ENCODE results near the gene NLRP10.

NLRP10 gene

GRCh38 chr11:7983832-7984590, 18.8 kb upstream of the NLRP10 start:
- peaks cover 0 to 5% of the 10 kb centered on the region in 2 experiments for H3K36me3 ChIP-seq (ENCODE audit: control insufficient read depth in 1 of 2, insufficient read depth in 2 of 2, low read depth in 1 of 2, low read length in 2 of 2)
- H4K8ac ChIP-seq (ENCODE audit: low read length): no peak overlapping the region
- peaks cover 4% of the 10 kb centered on the region for H3K4me1 ChIP-seq (ENCODE audit: control insufficient read depth, insufficient read depth, low read depth, low read length)
- WGBS: 59% methylated on average over 7 of the region's 7 CpGs
- H2BK15ac ChIP-seq (ENCODE audit: low read depth, poor library complexity, severe bottlenecking): no peak overlapping the region
- no peak overlapping the region for H4K91ac ChIP-seq (ENCODE audit: low read length)
- H2AK5ac ChIP-seq (ENCODE audit: low read length, severe bottlenecking): no peak overlapping the region
- no peak overlapping the region for H3K4me2 ChIP-seq (ENCODE audit: low read length, poor library complexity, severe bottlenecking)
- H3K4me3 ChIP-seq (ENCODE audit: insufficient read depth in 1 of 2, low read depth in 1 of 2, low read length in 2 of 2): no peak overlapping the region
- H3K14ac ChIP-seq (ENCODE audit: low read length in 2 of 2): no peak overlapping the region
- H3K9ac ChIP-seq (ENCODE audit: low read length): no peak overlapping the region
- H2BK5ac ChIP-seq (ENCODE audit: low read depth, low read length, poor library complexity, severe bottlenecking): no peak overlapping the region
- no peaks in the 10 kb centered on the region for H3K79me1 ChIP-seq (replicated peaks; ENCODE audit: low read length, poor library complexity, severe bottlenecking)
- H3K27me3 ChIP-seq (ENCODE audit: control insufficient read depth in 1 of 2, insufficient read depth in 1 of 2, low read length in 2 of 2): no peaks in the 10 kb centered on the region
- H2BK12ac ChIP-seq (ENCODE audit: low read length in 2 of 2): peak overlapping the region in 1 of 2 experiments; percentile 5
- no peak overlapping the region for H2AFZ ChIP-seq (ENCODE audit: low read depth, low read length)
- no peak for DNase-seq
- no peak overlapping the region for H3K4ac ChIP-seq (ENCODE audit: low read depth in 1 of 2, low read length in 2 of 2)
- H3K18ac ChIP-seq (ENCODE audit: low read depth in 1 of 2, low read length in 2 of 2): no peak overlapping the region
- H3K27ac ChIP-seq (ENCODE audit: low read length, poor library complexity, severe bottlenecking): no peak overlapping the region
- no peaks in the 10 kb centered on the region for H3K9me3 ChIP-seq (ENCODE audit: control insufficient read depth, low read length)
- no peak overlapping the region for H2BK120ac ChIP-seq (ENCODE audit: low read depth, low read length)
- H3K23ac ChIP-seq (ENCODE audit: low read length in 2 of 2): no peak overlapping the region

- Histone ChIP-seq H2AFZ (ENCODE audit: low read depth, low read length) (no peak overlapping the region), H3K4me3 (ENCODE audit: insufficient read depth in 1 of 2, low read depth in 1 of 2, low read length in 2 of 2) (no peak overlapping the region), H3K27ac (ENCODE audit: low read length, poor library complexity, severe bottlenecking) (no peak overlapping the region), H2AK5ac (ENCODE audit: low read length, severe bottlenecking) (no peak overlapping the region), H2BK15ac (ENCODE audit: low read depth, poor library complexity, severe bottlenecking) (no peak overlapping the region), H2BK120ac (ENCODE audit: low read depth, low read length) (no peak overlapping the region), H3K14ac (ENCODE audit: low read length in 2 of 2) (no peak overlapping the region), H2BK5ac (ENCODE audit: low read depth, low read length, poor library complexity, severe bottlenecking) (no peak overlapping the region), H3K4me1 (ENCODE audit: control insufficient read depth, insufficient read depth, low read depth, low read length) (peaks cover 6% of the 10 kb centered on the region), H3K27me3 (ENCODE audit: control insufficient read depth in 1 of 2, insufficient read depth in 1 of 2, low read length in 2 of 2) (no peaks in the 10 kb centered on the region), H2BK12ac (ENCODE audit: low read length in 2 of 2) (no peak overlapping the region), H3K79me1 (replicated peaks; ENCODE audit: low read length, poor library complexity, severe bottlenecking) (no peaks in the 10 kb centered on the region), H3K4ac (ENCODE audit: low read depth in 1 of 2, low read length in 2 of 2) (no peak overlapping the region), H4K91ac (ENCODE audit: low read length) (no peak overlapping the region), H3K9ac (ENCODE audit: low read length) (no peak overlapping the region), H4K8ac (ENCODE audit: low read length) (no peak overlapping the region), H3K9me3 (ENCODE audit: control insufficient read depth, low read length) (no peaks in the 10 kb centered on the region), H3K4me2 (ENCODE audit: low read length, poor library complexity, severe bottlenecking) (no peak overlapping the region), H3K18ac (ENCODE audit: low read depth in 1 of 2, low read length in 2 of 2) (no peak overlapping the region), H3K23ac (ENCODE audit: low read length in 2 of 2) (no peak overlapping the region), H3K36me3 (ENCODE audit: control insufficient read depth in 1 of 2, insufficient read depth in 2 of 2, low read depth in 1 of 2, low read length in 2 of 2) (no peaks in the 10 kb centered on the region)
- DNase-seq: no peak
- WGBS: no CpG with 5 or more reads among the region's 1 CpG
Measured at GRCh38 chr11:7982582-7983119, 17.4 kb upstream of the NLRP10 start.

DNA sequence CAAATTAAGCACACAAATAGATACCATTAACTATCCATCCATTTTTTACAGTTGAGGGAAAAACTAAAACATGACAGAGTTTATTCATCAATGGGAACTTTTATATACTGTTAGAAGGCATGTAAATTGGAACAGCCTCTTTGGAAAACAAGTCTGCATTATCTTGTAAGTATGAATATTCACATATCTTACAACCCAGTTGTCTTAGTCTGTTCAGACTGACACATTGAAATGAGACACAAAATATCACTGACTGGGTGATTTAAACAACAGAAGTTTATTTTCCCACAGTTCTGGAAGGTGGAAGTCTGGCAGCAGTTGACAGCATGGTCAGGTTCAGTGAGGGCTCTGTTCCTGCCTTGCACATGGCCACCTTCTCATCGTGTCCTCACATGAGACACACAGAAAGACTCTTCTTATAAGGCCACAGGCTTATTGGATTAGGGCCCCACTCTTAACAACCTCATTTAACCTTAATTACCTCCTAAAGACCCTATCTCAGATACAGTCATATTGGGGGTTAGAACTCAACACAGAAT, 16.4 kb upstream of the NLRP10 start:
- Histone ChIP-seq H3K36me3 (ENCODE audit: control insufficient read depth in 1 of 2, insufficient read depth in 2 of 2, low read depth in 1 of 2, low read length in 2 of 2) (no peaks in the 10 kb centered on the region), H3K27ac (ENCODE audit: low read length, poor library complexity, severe bottlenecking) (no peak overlapping the region), H3K4me3 (ENCODE audit: insufficient read depth in 1 of 2, low read depth in 1 of 2, low read length in 2 of 2) (no peak overlapping the region), H3K4me2 (ENCODE audit: low read length, poor library complexity, severe bottlenecking) (no peak overlapping the region), H3K27me3 (ENCODE audit: control insufficient read depth in 1 of 2, insufficient read depth in 1 of 2, low read length in 2 of 2) (no peaks in the 10 kb centered on the region), H3K4me1 (ENCODE audit: control insufficient read depth, insufficient read depth, low read depth, low read length) (peaks cover 5% of the 10 kb centered on the region), H2BK15ac (ENCODE audit: low read depth, poor library complexity, severe bottlenecking) (no peak overlapping the region), H2BK5ac (ENCODE audit: low read depth, low read length, poor library complexity, severe bottlenecking) (no peak overlapping the region), H3K79me1 (replicated peaks; ENCODE audit: low read length, poor library complexity, severe bottlenecking) (no peaks in the 10 kb centered on the region), H2AK5ac (ENCODE audit: low read length, severe bottlenecking) (no peak overlapping the region), H3K14ac (ENCODE audit: low read length in 2 of 2) (no peak overlapping the region), H4K8ac (ENCODE audit: low read length) (no peak overlapping the region), H3K4ac (ENCODE audit: low read depth in 1 of 2, low read length in 2 of 2) (no peak overlapping the region), H2AFZ (ENCODE audit: low read depth, low read length) (no peak overlapping the region), H3K18ac (ENCODE audit: low read depth in 1 of 2, low read length in 2 of 2) (no peak overlapping the region), H2BK12ac (ENCODE audit: low read length in 2 of 2) (no peak overlapping the region), H3K23ac (ENCODE audit: low read length in 2 of 2) (no peak overlapping the region), H3K9me3 (ENCODE audit: control insufficient read depth, low read length) (no peaks in the 10 kb centered on the region), H4K91ac (ENCODE audit: low read length) (no peak overlapping the region), H3K9ac (ENCODE audit: low read length) (no peak overlapping the region), H2BK120ac (ENCODE audit: low read depth, low read length) (no peak overlapping the region)
- DNase-seq: no peak
- 100% methylated on average over 1 of the region's 1 CpG for WGBS

- Histone ChIP-seq H3K27ac (ENCODE audit: low read length, poor library complexity, severe bottlenecking) (peak overlapping the region; percentile 66), H3K14ac (ENCODE audit: low read length in 2 of 2) (no peak overlapping the region), H3K23ac (ENCODE audit: low read length in 2 of 2) (no peak overlapping the region), H3K27me3 (ENCODE audit: control insufficient read depth in 1 of 2, insufficient read depth in 1 of 2, low read length in 2 of 2) (no peaks in the 10 kb centered on the region), H3K18ac (ENCODE audit: low read depth in 1 of 2, low read length in 2 of 2) (no peak overlapping the region), H2BK15ac (ENCODE audit: low read depth, poor library complexity, severe bottlenecking) (no peak overlapping the region), H2BK120ac (ENCODE audit: low read depth, low read length) (no peak overlapping the region), H2AK5ac (ENCODE audit: low read length, severe bottlenecking) (no peak overlapping the region), H3K4me3 (ENCODE audit: insufficient read depth in 1 of 2, low read depth in 1 of 2, low read length in 2 of 2) (no peak overlapping the region), H4K91ac (ENCODE audit: low read length) (no peak overlapping the region), H2BK12ac (ENCODE audit: low read length in 2 of 2) (no peak overlapping the region), H3K4me1 (ENCODE audit: control insufficient read depth, insufficient read depth, low read depth, low read length) (peaks cover 5% of the 10 kb centered on the region), H3K4me2 (ENCODE audit: low read length, poor library complexity, severe bottlenecking) (no peak overlapping the region), H2AFZ (ENCODE audit: low read depth, low read length) (peak overlapping the region; percentile 27), H3K79me1 (replicated peaks; ENCODE audit: low read length, poor library complexity, severe bottlenecking) (no peaks in the 10 kb centered on the region), H2BK5ac (ENCODE audit: low read depth, low read length, poor library complexity, severe bottlenecking) (no peak overlapping the region), H3K36me3 (ENCODE audit: control insufficient read depth in 1 of 2, insufficient read depth in 2 of 2, low read depth in 1 of 2, low read length in 2 of 2) (no peaks in the 10 kb centered on the region), H3K4ac (ENCODE audit: low read depth in 1 of 2, low read length in 2 of 2) (no peak overlapping the region), H4K8ac (ENCODE audit: low read length) (no peak overlapping the region), H3K9ac (ENCODE audit: low read length) (no peak overlapping the region), H3K9me3 (ENCODE audit: control insufficient read depth, low read length) (no peaks in the 10 kb centered on the region)
- peak; percentile 63 for DNase-seq
- WGBS: 14% methylated on average over 5 of the region's 5 CpGs
Measured at GRCh38 chr11:7977232-7977917, 12.1 kb upstream of the NLRP10 start.
